Globus pallidus (tissue), 1 donor: ENCODE data around the gene RRP8.

ENCODE experiments used
- DNase-seq: peaks from one replicate; pipeline ENCODE4 v3.0.0-alpha.2; 2015; ENCODE audit warnings: low spot score

The RRP8 gene

GRCh38 chr11:6617315-6617781 lies 13.9 kb upstream of the RRP8 start:
- no peak for DNase-seq

DNA sequence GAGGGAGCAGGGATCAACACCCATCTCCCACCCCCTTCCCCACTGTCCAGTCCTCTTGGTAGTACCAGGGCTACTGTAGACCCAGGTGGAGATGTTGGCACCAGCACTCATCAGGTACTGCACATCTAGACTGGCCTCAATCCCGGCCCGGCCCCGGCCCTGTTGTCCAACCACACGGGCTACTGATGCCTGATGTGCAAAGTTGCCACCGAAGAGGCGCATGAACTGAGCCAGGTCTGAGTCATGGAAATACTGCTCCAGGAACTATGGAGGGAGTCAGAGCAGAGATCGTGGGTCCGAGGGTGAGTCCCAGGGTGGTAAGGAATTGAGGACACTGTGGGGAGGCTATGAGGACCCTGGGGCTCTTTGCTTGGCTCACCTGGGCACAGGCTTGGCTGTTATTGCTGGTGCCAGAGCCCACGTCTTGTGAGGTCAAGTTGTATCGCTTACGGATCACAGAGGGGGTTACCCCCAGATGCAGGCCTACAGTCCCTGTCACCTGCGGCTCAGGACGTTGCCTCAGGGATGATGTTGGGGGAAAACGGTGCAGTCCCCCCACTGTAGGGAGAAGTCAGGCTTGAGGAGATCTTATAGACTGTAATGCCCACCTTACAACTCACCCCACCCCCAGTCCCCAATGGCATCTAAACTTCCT lies 13.3 kb upstream of the RRP8 start:
- DNase-seq = no peak

- DNase-seq = no peak
Measured at GRCh38 chr11:6615882-6616585, 12.6 kb upstream of the RRP8 start.

DNA sequence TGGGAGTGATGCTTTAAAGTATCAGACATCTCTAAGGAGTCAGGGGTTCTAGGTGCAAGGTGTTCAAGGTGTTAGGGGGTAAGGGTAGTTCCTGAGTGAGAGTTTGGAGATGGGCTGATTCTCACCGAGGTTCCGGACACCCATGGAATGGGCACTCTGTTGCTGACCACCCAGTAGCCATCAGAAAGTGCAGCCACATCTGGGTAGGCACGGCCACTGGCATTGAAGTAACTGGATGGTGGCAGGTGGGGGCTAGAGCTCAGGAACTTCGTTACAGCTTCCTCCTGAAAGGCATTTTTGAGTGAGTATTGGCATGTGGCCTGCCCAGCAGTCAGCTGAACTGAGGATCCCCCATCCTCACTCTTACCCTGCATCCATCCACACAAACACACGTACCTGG lies 11.6 kb upstream of the RRP8 start:
- DNase-seq = no peak

DNA sequence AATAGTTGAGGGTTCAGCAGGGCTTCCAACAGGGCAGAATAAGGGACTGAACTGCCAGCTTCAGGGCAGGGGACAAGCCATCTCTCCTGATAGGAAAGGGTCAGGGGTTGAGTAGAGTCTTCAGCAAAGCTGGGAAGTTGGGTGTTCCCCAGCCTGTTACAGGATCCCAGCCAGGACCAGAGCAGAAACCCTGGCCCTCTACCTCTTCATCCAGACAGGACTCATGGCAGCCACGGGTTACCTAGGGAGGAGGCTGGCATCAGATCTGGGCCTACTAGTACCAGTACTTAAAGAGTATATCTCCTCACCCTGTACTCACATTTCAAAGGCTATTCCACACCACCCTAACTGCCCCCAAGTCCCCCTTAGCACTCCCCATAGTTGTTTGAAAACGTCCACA lies 11.0 kb upstream of the RRP8 start:
- no peak for DNase-seq

DNA sequence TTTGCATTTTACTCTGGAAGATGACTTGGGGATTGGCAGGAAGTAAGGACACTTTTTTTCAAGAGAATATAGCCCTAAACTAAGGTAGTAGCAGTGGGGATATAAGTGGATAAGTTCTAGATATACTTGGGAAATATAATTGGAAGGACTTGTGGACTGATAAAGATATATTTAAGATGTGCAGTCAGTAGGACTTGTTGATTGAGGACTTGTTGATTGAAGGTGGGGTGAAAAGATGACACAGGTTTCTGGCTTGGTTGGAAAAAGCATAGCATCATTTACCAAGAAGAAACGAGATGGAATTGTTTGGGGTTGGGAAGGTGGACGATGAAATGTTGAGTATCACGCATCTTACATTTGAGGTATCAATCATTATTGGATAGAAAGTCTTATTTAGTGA lies 10.1 kb upstream of the RRP8 start:
- no peak for DNase-seq

GRCh38 chr11:6612213-6613041 lies 9.0 kb upstream of the RRP8 start, which contains the start of gene TAF10:
TAF10 (minus strand) TSS chr11:6612216; CDS start chr11:6612189, 27 bp downstream.
- DNase-seq = peak; percentile 95

DNA sequence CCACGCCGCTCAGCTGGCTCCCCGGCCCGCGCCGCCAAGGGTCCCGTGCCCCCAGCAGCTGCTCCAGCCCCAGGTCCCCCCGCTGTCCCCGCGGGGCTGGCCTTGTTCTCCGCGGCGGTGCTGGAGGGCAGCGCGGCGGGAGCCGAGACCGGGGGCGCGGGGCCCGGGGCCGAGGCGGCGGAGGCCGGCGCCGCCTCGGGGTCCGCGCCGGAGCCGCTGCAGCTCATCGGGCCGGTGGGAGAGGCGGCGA lies 8.5 kb upstream of the RRP8 start:
- DNase-seq = no peak

DNA sequence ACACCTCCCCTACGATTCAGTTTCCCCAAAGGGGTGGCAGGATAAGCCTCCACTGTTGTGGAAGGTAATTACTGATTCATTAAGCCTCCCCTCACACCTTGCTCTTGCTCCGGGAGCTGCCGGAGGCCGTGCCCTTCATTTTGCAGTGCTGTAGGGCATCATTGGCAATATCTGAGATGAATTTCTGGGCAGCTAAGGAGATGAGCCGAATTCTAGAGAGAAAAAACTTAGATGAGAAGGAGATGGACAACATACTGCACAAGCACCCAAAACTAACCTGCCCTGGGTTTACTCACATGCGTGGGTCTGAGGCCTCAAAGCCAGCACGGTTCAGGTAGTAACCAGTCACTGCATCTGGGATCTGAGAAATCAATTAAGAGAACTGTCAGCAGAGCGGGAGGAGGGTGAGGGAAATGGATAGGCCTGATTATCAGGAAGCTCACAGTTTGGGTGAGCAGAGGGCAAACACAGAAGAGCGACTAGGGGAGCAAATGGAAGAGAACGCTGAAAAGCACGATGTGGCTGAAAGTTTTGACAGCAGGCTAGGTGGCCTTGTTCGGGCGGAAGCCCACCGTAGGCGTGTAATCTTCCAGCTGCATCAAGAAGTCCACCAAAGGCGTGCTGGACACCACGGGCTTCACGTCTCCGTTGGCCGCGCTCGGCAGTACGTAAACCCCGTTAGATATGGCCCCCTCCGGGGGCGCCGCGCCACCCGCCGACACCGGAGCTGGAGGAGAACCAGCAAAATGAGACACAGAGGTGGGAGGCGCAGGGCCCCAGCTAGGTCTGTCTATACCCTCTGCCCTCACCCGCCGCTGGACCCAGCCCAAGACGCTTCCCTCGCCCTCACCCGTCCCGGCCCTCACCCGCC lies 7.9 kb upstream of the RRP8 start:
- no peak for DNase-seq

DNA sequence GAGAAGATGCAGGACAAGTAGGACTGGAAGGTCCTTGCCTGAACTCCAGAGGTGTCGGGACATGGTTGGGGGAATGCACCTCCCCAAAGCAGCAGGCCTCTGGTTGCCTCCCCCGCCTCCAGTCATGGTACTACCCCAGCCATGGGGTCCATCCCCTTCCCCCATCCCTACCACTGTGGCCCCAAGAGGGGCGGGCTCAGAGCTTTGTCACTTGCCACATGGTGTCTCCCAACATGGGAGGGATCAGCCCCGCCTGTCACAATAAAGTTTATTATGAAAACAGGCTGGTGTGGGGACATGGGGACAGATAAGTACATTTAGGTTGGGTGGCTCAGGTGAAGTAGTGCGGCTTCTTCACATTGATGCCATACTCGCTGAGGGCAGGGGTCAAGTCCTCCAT lies 7.2 kb upstream of the RRP8 start:
- no peak for DNase-seq

DNA sequence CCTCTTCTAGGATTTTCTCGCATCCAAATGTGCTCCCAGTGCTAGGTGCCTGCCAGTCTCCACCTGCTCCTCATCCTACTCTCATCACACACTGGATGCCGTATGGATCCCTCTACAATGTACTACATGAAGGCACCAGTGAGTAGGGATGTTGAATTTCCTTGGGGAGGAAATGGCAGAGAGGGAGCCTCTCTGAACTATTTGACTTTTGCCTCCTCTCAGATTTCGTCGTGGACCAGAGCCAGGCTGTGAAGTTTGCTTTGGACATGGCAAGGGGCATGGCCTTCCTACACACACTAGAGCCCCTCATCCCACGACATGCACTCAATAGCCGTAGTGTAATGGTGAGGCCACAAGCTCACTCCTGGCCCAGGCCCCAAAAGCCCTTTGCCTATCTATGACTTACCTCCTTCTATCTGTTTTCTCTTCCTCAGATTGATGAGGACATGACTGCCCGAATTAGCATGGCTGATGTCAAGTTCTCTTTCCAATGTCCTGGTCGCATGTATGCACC lies 6.1 kb upstream of the RRP8 start:
- no peak for DNase-seq

DNA sequence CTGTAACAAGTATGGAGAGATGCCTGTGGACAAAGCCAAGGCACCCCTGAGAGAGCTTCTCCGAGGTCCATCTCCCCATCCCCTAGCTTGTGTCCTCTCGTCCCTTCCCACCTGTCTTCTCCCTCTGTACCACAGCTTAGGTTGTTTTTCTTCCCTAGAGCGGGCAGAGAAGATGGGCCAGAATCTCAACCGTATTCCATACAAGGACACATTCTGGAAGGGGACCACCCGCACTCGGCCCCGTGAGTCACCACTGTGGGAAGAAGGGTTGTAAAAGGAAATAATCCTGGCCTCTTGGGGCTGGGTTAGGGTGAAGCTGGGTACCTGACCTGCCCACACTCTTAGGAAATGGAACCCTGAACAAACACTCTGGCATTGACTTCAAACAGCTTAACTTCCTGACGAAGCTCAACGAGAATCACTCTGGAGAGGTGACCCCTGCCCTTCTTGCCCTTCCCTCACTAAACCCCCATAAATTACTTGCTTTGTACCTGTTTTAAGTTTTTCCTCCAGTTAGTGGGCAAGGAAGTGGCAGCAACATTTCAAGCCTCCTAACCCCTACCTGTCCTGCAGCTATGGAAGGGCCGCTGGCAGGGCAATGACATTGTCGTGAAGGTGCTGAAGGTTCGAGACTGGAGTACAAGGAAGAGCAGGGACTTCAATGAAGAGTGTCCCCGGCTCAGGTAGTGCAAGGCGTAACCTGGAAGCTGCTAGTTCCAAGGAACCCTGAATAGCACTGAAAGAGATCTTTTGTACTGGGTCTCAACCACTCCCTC lies 5.5 kb upstream of the RRP8 start:
- DNase-seq = no peak

DNA sequence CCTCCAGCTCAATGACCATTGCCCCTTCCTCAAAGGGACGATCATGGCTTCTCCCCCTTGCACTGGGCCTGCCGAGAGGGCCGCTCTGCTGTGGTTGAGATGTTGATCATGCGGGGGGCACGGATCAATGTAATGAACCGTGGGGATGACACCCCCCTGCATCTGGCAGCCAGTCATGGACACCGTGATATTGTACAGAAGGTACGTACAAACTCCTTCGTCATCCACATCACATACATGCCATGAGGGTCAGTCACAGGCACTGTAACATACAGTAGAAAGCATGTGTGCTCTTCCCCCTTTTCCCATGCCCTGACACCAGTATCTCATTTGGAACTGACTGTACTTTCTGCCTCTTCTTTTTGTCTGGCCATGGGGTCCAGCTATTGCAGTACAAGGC lies 4.6 kb upstream of the RRP8 start:
- DNase-seq = no peak

DNA sequence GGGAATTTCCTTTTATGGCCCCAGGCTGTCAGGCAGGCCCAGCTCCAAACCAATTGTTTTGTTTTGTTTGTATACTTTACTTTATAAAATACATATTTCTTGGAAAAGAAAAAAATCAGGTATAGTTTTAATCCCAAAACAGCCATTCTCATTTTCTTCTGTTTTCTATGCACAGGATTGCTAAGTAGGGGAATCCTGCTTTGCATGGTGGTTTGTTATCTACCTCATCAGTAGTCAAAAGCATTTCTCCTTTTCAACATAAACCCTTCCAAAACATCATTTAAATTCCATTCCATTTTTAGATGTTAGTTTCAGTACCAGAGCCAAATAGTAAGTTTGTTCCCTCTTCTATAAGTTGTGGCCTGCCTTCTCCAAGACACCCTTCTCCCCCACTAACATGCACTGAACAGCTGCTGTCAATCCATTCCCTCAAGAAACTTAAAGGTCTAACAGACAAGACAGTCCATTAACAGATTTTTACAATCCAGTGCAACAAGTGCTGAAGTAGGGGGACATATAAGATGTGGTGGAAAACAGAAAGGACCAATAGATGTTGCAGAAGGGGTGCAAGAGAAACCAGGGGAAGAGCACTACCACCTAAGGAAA lies 3.9 kb upstream of the RRP8 start:
- no peak for DNase-seq

GRCh38 chr11:6606471-6607189 lies 3.2 kb upstream of the RRP8 start:
- DNase-seq = peak; percentile 86

GRCh38 chr11:6604790-6605189 lies 1.4 kb upstream of the RRP8 start:
- DNase-seq = no peak

DNA sequence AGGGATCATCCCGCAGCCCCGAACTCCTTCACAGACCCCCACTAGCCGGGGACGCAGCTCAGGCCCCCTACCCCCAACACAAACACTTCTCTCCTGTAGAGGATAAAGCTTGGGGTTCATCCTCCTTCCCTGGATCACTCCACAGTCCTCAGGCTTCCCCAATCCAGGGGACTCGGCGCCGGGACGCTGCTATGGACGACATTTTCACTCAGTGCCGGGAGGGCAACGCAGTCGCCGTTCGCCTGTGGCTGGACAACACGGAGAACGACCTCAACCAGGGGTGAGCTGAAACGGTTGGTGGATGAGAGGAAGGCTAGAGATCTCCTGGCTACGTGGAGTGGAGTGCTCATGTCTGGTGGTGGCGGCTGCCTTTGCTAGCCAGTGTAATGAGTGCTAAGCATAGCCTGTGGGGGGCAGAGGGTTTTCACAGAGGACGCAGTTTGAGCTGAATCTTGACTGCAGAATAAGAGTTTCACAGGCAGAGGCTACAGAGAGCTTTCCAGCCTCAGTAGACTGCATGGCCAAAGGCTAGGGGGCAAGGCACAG lies 738 bp upstream of the RRP8 start:
- DNase-seq = peak; percentile 76

DNA sequence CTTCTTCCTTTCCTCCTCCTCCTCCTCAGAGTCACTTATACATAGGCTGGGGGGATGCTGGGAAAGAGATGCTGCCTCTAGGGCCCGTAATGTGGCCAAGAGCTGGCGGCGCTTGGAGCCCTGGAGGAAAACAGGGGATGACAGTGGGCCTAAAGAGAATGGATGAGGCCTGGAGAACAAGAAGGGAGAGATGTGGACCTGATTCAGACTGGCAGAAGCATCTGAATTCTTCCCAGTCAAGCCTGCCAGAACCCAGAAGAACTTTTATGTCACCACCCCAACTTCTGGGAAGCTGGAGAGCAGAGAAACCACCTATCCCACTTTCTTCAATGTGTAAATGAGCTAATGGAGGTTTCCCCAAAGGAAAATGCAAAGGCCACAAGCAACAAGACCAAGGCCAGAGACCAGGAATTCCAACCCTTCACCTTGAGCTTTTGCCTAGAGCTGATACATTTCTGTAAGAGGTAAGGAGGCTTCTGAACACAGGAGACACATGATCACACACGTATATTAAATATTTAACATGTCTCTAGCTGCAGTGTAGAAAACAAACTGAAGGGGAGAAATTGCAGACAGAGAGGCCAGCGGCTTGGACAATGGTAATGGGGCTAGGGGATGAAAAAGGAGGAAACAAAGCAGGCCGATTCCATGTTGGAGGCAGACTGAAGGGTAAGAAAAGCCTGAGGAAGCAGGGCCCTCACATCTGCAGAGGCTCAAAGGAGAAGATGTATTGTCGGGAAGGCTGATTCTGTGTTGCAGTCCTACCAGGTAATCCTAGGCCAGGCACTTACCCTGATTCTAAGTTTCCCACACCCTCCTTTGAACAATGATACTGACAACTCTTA lies 1.1 kb downstream of the RRP8 start:
- no peak for DNase-seq

- no peak for DNase-seq
Measured at GRCh38 chr11:6601041-6601461, 2.4 kb downstream of the RRP8 start.
